HT-29 (cell line): Measurements from ENCODE around the gene PPP1R8. TPM values are rescaled to one million over a fixed set of nuclear protein-coding genes. Genes with fewer than 3 reads are reported as not detected.

Experiments
- DNase-seq: peaks from one replicate; pipeline ENCODE4 v3.0.0-alpha.2; 2015; ENCODE audit warnings: low spot score
- small RNA-seq: library from RNA; depleted of rRNA; stranded (forward); fragments of <200 nt; gene quantifications from one replicate; pipeline ENCODE3, GENCODE V24; 2014
- total RNA-seq: library from RNA; depleted of rRNA; stranded (reverse); fragments of >200 nt; shearing (Covaris generic); gene quantifications from 2 replicates; pipeline ENCODE4 v1.2.3, GENCODE V29; 2014; rRNA removed

PPP1R8 gene
- total RNA-seq, 1 experiment from 2014 or later, result 58.5 TPM

DNA sequence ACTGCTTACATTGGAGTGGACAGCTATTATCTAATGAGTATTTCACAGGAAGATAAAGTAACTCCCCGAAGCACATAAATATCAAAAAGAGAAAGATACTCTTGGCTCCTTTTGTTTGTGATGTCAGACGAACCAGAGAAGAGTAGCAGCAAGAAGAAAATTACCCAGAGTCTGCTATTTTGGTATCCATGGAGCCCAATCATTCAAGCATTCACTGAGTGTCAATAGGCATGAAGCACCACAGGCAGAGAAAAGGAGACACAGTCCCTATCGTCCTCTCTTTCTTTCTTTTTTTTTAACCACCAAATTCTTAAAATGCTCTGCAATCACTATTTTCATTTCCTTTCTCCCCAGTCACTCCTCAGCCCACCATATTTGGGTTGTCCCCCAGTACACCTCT, 63.9 kb downstream of the PPP1R8 start:
- no peak for DNase-seq

Small RNA genes within 50 kb of the gene (small RNA-seq; reads per million reads assigned to genes)
- gene RNU6-1245P (not detected), gene SCARNA1 (472 reads per million, percentile 99 among the genes with 10 or more reads in this experiment)

Other genes with a start within 250 kb of the PPP1R8 start
- gene AHDC1, start 226.6 kb upstream of the PPP1R8 start, total RNA-seq, result 12.2 and 20.4 TPM in 2 replicates
- gene FGR, start 195.6 kb upstream of the PPP1R8 start, total RNA-seq, result not detected in 2 replicates
- gene IFI6, start 158.6 kb upstream of the PPP1R8 start, total RNA-seq, result 84.5 and 178 TPM in 2 replicates
- gene FAM76A, start 104.8 kb upstream of the PPP1R8 start, total RNA-seq, result 7.4 and 7.5 TPM in 2 replicates
- 16.3 and 18.7 TPM in 2 replicates for gene STX12, start 57.6 kb upstream of the PPP1R8 start, total RNA-seq
- gene THEMIS2, start 41.8 kb downstream of the PPP1R8 start, total RNA-seq, result 0.28 TPM in 1 of 2 replicates, not detected in the other
- gene RPA2, start 83.8 kb downstream of the PPP1R8 start, total RNA-seq, result 53.5 and 57.5 TPM in 2 replicates
- 16.2 and 18.2 TPM in 2 replicates for gene SMPDL3B, start 104.2 kb downstream of the PPP1R8 start, total RNA-seq
- gene XKR8, start 129.2 kb downstream of the PPP1R8 start, total RNA-seq, result 3.1 and 3.3 TPM in 2 replicates